Measurements from ENCODE around the gene FRY. TPM values are rescaled to one million over a fixed set of nuclear protein-coding genes. Genes with fewer than 3 reads are reported as not detected.

Gene FRY
- total RNA-seq, 5 donors from 2014 or later (not counting 1 experiment from before 2014, with no cell fraction given) = 11.5 to 35.3 (median 15.2) TPM

- no peaks in the 10 kb centered on the region for H3K27me3 Mint-ChIP-seq
- ATAC-seq (replicated peaks in 1 of 4) = no peak
- ChIA-PET CTCF (no interaction called here), POLR2A (no interaction called here)
- H3K4me1 ChIP-seq (ENCODE audit: control insufficient read depth in 1 of 2, extremely low read depth in 1 of 2, insufficient read depth in 2 of 2, low read length in 2 of 2) = no peaks in the 10 kb centered on the region
- H3K36me3 ChIP-seq (ENCODE audit: control insufficient read depth in 2 of 2, extremely low read depth in 1 of 2, insufficient read depth in 1 of 2, low read length in 1 of 2) = no peaks in the 10 kb centered on the region
- no peak overlapping the region for H3K4me3 ChIP-seq (ENCODE audit: control insufficient read depth in 1 of 2, extremely low read depth in 1 of 2, low read length in 1 of 2)
- H3K4me1 Mint-ChIP-seq = no peaks in the 10 kb centered on the region
- no peaks in the 10 kb centered on the region for H3K9me3 ChIP-seq
- peaks cover 0 to 8% (median 2%) of the 10 kb centered on the region in 3 donors for H3K9me3 Mint-ChIP-seq
- no peak overlapping the region for H3K27ac ChIP-seq (ENCODE audit: low read length)
- H3K27me3 ChIP-seq (replicated peaks in 1 of 2; ENCODE audit: control insufficient read depth in 2 of 2, extremely low read depth in 1 of 2, insufficient read depth in 2 of 2, low read length in 1 of 2) = no peaks in the 10 kb centered on the region
- no peak overlapping the region for H3K4me3 Mint-ChIP-seq
- no peak for DNase-seq
- H3K36me3 Mint-ChIP-seq = peaks cover 19% of the 10 kb centered on the region
- H3K27ac Mint-ChIP-seq = no peak overlapping the region
Observed at GRCh38 chr13:32126756-32127155, 95.2 kb downstream of the FRY start.

GRCh38 chr13:32127691-32128090 lies 96.1 kb downstream of the FRY start:
- no peak for ATAC-seq (replicated peaks in 1 of 4)
- H3K4me1 ChIP-seq (ENCODE audit: control insufficient read depth in 1 of 2, extremely low read depth in 1 of 2, insufficient read depth in 2 of 2, low read length in 2 of 2) = no peaks in the 10 kb centered on the region
- Mint-ChIP-seq H3K27ac (no peak overlapping the region), H3K9me3 (peaks cover 0 to 2% (median 0%) of the 10 kb centered on the region in 3 donors), H3K4me1 (no peaks in the 10 kb centered on the region), H3K27me3 (no peaks in the 10 kb centered on the region), H3K4me3 (no peak overlapping the region), H3K36me3 (peaks cover 19% of the 10 kb centered on the region)
- CTCF ChIA-PET = no interaction called here
- no peaks in the 10 kb centered on the region for H3K9me3 ChIP-seq
- no peak for DNase-seq
- H3K36me3 ChIP-seq (ENCODE audit: control insufficient read depth in 2 of 2, extremely low read depth in 1 of 2, insufficient read depth in 1 of 2, low read length in 1 of 2) = no peaks in the 10 kb centered on the region
- POLR2A ChIA-PET = no interaction called here
- 100% methylated on average over 1 of the region's 7 CpGs for WGBS (ENCODE audit: insufficient coverage)
- H3K27ac ChIP-seq (ENCODE audit: low read length) = no peak overlapping the region
- no peak overlapping the region for H3K4me3 ChIP-seq (ENCODE audit: control insufficient read depth in 1 of 2, extremely low read depth in 1 of 2, low read length in 1 of 2)
- no peaks in the 10 kb centered on the region for H3K27me3 ChIP-seq (replicated peaks in 1 of 2; ENCODE audit: control insufficient read depth in 2 of 2, extremely low read depth in 1 of 2, insufficient read depth in 2 of 2, low read length in 1 of 2)

GRCh38 chr13:32134241-32135055 lies 102.9 kb downstream of the FRY start:
- Mint-ChIP-seq H3K4me1 (no peaks in the 10 kb centered on the region), H3K27ac (no peak overlapping the region), H3K36me3 (peaks cover 5% of the 10 kb centered on the region), H3K9me3 (no peaks in the 10 kb centered on the region), H3K27me3 (no peaks in the 10 kb centered on the region), H3K4me3 (no peak overlapping the region)
- ATAC-seq (replicated peaks in 1 of 4) (no peak), DNase-seq (no peak)
- Histone ChIP-seq H3K27ac (ENCODE audit: low read length) (no peak overlapping the region), H3K36me3 (ENCODE audit: control insufficient read depth in 2 of 2, extremely low read depth in 1 of 2, insufficient read depth in 1 of 2, low read length in 1 of 2) (no peaks in the 10 kb centered on the region), H3K4me1 (ENCODE audit: control insufficient read depth in 1 of 2, extremely low read depth in 1 of 2, insufficient read depth in 2 of 2, low read length in 2 of 2) (no peaks in the 10 kb centered on the region), H3K4me3 (ENCODE audit: control insufficient read depth in 1 of 2, extremely low read depth in 1 of 2, low read length in 1 of 2) (no peak overlapping the region), H3K9me3 (no peaks in the 10 kb centered on the region), H3K27me3 (replicated peaks in 1 of 2; ENCODE audit: control insufficient read depth in 2 of 2, extremely low read depth in 1 of 2, insufficient read depth in 2 of 2, low read length in 1 of 2) (no peaks in the 10 kb centered on the region)
- POLR2A ChIA-PET = no interaction called here
- WGBS (ENCODE audit: insufficient coverage) = no CpG with 5 or more reads among the region's 5 CpGs
- CTCF ChIA-PET = no interaction called here

GRCh38 chr13:32135056-32135390 lies 103.4 kb downstream of the FRY start:
- no peak overlapping the region for H3K4me3 ChIP-seq (ENCODE audit: control insufficient read depth in 1 of 2, extremely low read depth in 1 of 2, low read length in 1 of 2)
- Mint-ChIP-seq H3K9me3 (no peaks in the 10 kb centered on the region), H3K4me3 (no peak overlapping the region), H3K36me3 (peaks cover 5% of the 10 kb centered on the region), H3K27ac (no peak overlapping the region), H3K27me3 (no peaks in the 10 kb centered on the region), H3K4me1 (no peaks in the 10 kb centered on the region)
- H3K4me1 ChIP-seq (ENCODE audit: control insufficient read depth in 1 of 2, extremely low read depth in 1 of 2, insufficient read depth in 2 of 2, low read length in 2 of 2) = no peaks in the 10 kb centered on the region
- ATAC-seq (replicated peaks in 1 of 4) (no peak), DNase-seq (no peak)
- H3K9me3 ChIP-seq = no peaks in the 10 kb centered on the region
- no CpG with 5 or more reads among the region's 4 CpGs for WGBS (ENCODE audit: insufficient coverage)
- H3K27ac ChIP-seq (ENCODE audit: low read length) = no peak overlapping the region
- ChIA-PET CTCF (no interaction called here), POLR2A (no interaction called here)
- H3K36me3 ChIP-seq (ENCODE audit: control insufficient read depth in 2 of 2, extremely low read depth in 1 of 2, insufficient read depth in 1 of 2, low read length in 1 of 2) = no peaks in the 10 kb centered on the region
- no peaks in the 10 kb centered on the region for H3K27me3 ChIP-seq (replicated peaks in 1 of 2; ENCODE audit: control insufficient read depth in 2 of 2, extremely low read depth in 1 of 2, insufficient read depth in 2 of 2, low read length in 1 of 2)

GRCh38 chr13:32135655-32136054 lies 104.1 kb downstream of the FRY start:
- Mint-ChIP-seq H3K36me3 (peaks cover 5% of the 10 kb centered on the region), H3K9me3 (no peaks in the 10 kb centered on the region), H3K27me3 (no peaks in the 10 kb centered on the region), H3K4me1 (no peaks in the 10 kb centered on the region), H3K27ac (no peak overlapping the region), H3K4me3 (no peak overlapping the region)
- ATAC-seq (replicated peaks in 1 of 4) (no peak), DNase-seq (no peak)
- no peaks in the 10 kb centered on the region for H3K9me3 ChIP-seq
- CTCF ChIA-PET = no interaction called here
- no peaks in the 10 kb centered on the region for H3K4me1 ChIP-seq (ENCODE audit: control insufficient read depth in 1 of 2, extremely low read depth in 1 of 2, insufficient read depth in 2 of 2, low read length in 2 of 2)
- POLR2A ChIA-PET = no interaction called here
- H3K36me3 ChIP-seq (ENCODE audit: control insufficient read depth in 2 of 2, extremely low read depth in 1 of 2, insufficient read depth in 1 of 2, low read length in 1 of 2) = no peaks in the 10 kb centered on the region
- no peak overlapping the region for H3K4me3 ChIP-seq (ENCODE audit: control insufficient read depth in 1 of 2, extremely low read depth in 1 of 2, low read length in 1 of 2)
- H3K27me3 ChIP-seq (replicated peaks in 1 of 2; ENCODE audit: control insufficient read depth in 2 of 2, extremely low read depth in 1 of 2, insufficient read depth in 2 of 2, low read length in 1 of 2) = no peaks in the 10 kb centered on the region
- WGBS (ENCODE audit: insufficient coverage) = 93% methylated on average over 2 of the region's 6 CpGs
- no peak overlapping the region for H3K27ac ChIP-seq (ENCODE audit: low read length)

GRCh38 chr13:32136061-32136460 lies 104.5 kb downstream of the FRY start:
- H3K4me3 ChIP-seq (ENCODE audit: control insufficient read depth in 1 of 2, extremely low read depth in 1 of 2, low read length in 1 of 2) = no peak overlapping the region
- no peak overlapping the region for H3K4me3 Mint-ChIP-seq
- 80% methylated on average over 1 of the region's 2 CpGs for WGBS (ENCODE audit: insufficient coverage)
- ChIA-PET CTCF (no interaction called here), POLR2A (no interaction called here)
- H3K27ac Mint-ChIP-seq = no peak overlapping the region
- H3K4me1 ChIP-seq (ENCODE audit: control insufficient read depth in 1 of 2, extremely low read depth in 1 of 2, insufficient read depth in 2 of 2, low read length in 2 of 2) = no peaks in the 10 kb centered on the region
- no peaks in the 10 kb centered on the region for H3K36me3 ChIP-seq (ENCODE audit: control insufficient read depth in 2 of 2, extremely low read depth in 1 of 2, insufficient read depth in 1 of 2, low read length in 1 of 2)
- no peaks in the 10 kb centered on the region for H3K4me1 Mint-ChIP-seq
- H3K27ac ChIP-seq (ENCODE audit: low read length) = no peak overlapping the region
- no peak for ATAC-seq (replicated peaks in 1 of 4)
- H3K9me3 ChIP-seq = no peaks in the 10 kb centered on the region
- H3K27me3 Mint-ChIP-seq = no peaks in the 10 kb centered on the region
- H3K27me3 ChIP-seq (replicated peaks in 1 of 2; ENCODE audit: control insufficient read depth in 2 of 2, extremely low read depth in 1 of 2, insufficient read depth in 2 of 2, low read length in 1 of 2) = no peaks in the 10 kb centered on the region
- no peaks in the 10 kb centered on the region for H3K9me3 Mint-ChIP-seq
- DNase-seq = no peak
- peaks cover 5% of the 10 kb centered on the region for H3K36me3 Mint-ChIP-seq

GRCh38 chr13:32136716-32137115 lies 105.1 kb downstream of the FRY start:
- Histone ChIP-seq H3K4me1 (ENCODE audit: control insufficient read depth in 1 of 2, extremely low read depth in 1 of 2, insufficient read depth in 2 of 2, low read length in 2 of 2) (no peaks in the 10 kb centered on the region), H3K27ac (ENCODE audit: low read length) (no peak overlapping the region), H3K27me3 (replicated peaks in 1 of 2; ENCODE audit: control insufficient read depth in 2 of 2, extremely low read depth in 1 of 2, insufficient read depth in 2 of 2, low read length in 1 of 2) (no peaks in the 10 kb centered on the region), H3K9me3 (no peaks in the 10 kb centered on the region), H3K4me3 (ENCODE audit: control insufficient read depth in 1 of 2, extremely low read depth in 1 of 2, low read length in 1 of 2) (no peak overlapping the region), H3K36me3 (ENCODE audit: control insufficient read depth in 2 of 2, extremely low read depth in 1 of 2, insufficient read depth in 1 of 2, low read length in 1 of 2) (no peaks in the 10 kb centered on the region)
- H3K9me3 Mint-ChIP-seq = no peaks in the 10 kb centered on the region
- ChIA-PET CTCF (no interaction called here), POLR2A (no interaction called here)
- H3K27ac Mint-ChIP-seq = no peak overlapping the region
- DNase-seq = no peak
- no peaks in the 10 kb centered on the region for H3K4me1 Mint-ChIP-seq
- no peaks in the 10 kb centered on the region for H3K27me3 Mint-ChIP-seq
- ATAC-seq (replicated peaks in 1 of 4) = no peak
- no peak overlapping the region for H3K4me3 Mint-ChIP-seq
- H3K36me3 Mint-ChIP-seq = peaks cover 5% of the 10 kb centered on the region
- WGBS (ENCODE audit: insufficient coverage) = no CpG with 5 or more reads among the region's 2 CpGs
